HG03025 (cell line): ENCODE data around the gene PPFIA1.
"Not testable (repeated sequence)": the region's sequence is repeated elsewhere in the genome, so short reads cannot be mapped to it uniquely, and the experiment has no call there.

ENCODE experiments used
- ATAC-seq: cut with Tn5 transposase; IDR thresholded peaks from one replicate; pipeline ENCODE4 v1.9.1; 2021; ENCODE audit warnings: mild to moderate bottlenecking, moderate library complexity; ENCODE audit not compliant: unreplicated experiment, low FRiP score

PPFIA1 gene

DNA sequence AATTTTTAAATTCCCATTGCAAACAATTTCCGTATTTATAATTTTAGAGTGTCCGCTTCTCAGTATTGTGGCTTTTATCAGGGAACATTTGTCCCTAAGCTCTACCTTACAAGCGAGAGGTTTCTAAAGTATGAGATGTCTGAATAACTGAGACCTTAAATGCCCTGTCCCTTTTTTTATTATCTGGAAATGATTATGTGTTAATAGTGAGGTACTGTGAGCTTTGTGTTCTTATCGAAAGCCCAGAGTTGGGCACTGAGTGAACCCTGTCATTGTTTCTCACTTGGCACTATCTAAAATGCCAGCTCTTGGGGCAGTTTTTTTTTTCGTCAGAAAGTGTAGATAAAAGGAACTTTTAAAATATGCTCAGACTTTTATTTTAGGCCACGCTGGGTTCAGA is 137.3 kb downstream of the PPFIA1 start:
- no peak for ATAC-seq

DNA sequence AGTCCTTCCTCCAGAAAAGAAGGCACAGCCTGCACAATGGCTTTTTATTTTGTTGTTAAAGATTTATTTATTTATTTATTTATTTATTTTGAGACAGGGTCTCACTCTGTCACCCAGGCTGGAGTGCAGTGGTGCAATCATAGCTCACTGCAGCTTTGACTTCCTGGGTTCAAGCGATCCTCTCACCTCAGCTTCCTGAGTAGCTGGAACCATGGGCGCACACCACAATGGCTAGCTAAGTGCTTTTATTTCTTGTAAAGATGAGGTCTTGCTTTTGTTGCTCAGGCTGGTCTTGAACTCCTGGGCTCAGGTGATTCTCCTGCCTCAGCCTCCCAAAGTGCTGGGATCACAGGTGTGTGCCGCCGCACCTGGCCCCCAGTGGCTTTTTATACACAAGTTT is 137.8 kb downstream of the PPFIA1 start:
- ATAC-seq = not testable (repeated sequence)

DNA sequence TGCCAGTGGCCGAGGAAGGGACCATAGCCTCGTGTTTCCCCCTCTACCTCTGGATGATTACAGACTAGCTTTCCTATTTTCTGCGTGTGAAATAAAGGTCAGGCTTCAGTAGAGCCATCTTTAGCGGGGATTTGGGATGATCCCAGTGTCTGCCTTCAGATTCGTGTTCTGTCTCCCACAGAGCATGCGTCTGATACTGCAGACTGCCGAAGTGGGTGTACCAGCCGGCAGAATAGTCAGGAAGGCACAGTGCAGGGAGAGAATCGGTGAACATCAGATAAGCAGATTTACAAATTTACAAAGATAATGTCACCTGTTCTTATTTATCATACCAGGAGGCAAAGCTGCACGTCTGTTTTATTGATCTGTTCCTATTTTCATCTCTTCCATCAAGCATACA is 138.9 kb downstream of the PPFIA1 start:
- ATAC-seq = no peak

DNA sequence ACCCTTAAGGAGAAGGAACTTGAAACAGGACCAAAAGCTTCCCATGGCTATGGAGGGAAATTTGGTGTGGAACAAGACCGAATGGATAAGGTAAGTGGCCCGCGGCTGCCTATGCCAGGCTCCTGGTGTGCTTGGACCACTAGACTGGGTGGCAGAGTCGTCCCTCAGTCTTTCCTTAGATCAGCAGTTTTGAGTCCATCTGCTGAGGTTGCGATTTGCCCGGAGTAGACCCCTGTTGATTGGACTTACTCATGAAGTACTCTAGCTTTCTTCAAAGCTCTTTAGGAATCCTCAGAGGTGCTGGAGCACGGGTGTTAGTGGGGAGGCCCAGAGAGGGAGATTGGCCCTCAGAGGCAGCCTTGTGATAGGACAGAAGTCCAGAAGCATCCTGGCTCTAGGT is 139.4 kb downstream of the PPFIA1 start:
- ATAC-seq = no peak

DNA sequence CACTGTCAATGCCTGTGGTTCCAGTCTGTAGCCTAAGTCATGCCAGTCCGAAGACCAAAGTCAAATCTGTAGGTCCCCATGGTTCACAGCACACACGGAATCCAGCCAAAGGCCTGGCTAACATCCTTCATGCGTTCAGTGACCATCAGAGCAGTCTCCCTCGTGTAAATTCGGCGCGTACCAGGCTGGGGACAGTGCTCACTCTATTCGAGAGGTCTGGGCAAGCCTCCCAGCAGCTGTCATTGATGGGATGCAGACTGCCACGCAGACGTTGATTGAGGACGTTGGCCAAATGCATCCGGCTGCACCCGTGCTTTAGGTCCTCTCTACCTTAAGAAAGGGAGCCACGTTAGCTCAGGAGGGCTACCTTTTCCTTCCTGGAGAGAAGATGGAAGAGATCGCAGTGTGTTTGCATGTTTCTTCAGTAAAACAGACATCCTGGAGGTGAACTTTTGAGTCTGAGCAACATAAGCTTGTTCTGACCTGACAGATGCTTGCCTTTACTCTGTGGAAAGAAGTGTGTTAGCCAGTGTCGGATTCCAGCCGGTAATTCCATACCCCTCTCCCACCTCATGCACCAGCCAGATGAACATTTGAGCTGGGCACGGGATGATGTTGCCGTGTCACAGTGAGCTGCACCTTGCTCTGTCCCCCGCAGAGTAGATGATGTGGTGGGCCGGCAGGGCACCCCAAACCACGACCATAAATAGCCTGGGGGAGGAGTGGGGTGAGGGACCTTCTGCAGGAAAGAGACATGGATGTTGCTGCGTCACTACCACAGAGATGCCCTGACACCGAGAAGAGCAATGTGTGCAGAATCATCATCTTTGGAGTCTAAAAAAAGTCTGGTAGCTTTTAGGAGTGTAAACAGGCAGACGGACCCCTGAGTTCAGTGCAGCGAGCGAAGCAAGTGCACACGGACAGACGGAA is 140.1 kb downstream of the PPFIA1 start:
- ATAC-seq = no peak

DNA sequence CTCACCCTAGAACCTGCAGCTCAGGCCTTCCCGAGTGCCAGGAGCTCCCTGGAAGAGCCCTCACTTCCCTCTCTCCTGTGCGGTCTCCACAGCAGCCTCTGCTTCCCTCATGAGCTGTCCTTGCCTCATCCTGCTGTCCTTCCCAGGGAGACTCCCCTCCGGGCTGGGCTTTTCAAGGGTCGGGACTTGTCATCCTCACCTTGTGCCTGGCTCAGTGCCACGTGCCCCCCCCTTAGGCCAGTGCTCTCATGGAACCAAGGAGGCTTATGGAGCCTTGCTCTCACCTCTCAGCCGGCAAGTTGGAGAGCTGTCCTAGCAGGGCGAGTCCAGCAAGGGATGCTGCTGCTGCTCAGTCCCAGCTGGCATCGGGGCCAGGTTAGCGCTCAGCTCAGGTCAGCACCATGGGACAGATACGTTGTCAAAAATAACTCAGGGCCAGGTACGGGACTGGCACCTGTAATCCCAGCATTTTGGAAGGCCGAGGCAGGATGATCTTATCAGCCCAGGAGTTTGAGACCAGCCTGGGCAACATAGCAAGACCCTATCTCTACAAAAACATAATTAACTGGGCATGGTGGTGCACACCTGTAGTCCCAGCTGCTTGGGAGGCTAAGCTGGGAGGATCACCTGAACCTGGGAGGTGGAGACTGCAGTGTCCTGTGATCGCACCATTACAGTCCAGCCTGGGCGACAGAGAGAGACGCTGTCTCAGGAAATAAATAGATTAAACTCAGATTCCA is 141.4 kb downstream of the PPFIA1 start:
- no peak for ATAC-seq

DNA sequence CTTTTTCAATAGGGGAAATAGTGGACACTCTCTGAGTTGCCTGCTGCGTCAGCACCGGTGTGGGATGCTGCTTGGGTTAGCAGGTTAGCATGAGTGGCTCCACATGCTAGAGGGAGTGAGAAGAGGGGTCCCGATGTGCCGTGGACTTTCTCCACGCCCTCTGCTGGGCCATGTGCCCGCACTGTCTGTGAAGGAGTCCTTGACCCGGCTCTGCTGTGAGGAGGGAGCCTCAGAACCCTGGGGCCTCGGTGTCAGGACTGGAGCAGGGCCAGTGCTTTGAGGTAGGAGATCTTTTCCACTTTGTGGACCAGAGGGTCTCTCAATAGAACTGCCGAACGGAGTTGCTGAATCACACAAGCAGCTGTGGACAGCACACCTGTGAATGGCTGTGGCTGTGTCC is 142.7 kb downstream of the PPFIA1 start:
- ATAC-seq = no peak

DNA sequence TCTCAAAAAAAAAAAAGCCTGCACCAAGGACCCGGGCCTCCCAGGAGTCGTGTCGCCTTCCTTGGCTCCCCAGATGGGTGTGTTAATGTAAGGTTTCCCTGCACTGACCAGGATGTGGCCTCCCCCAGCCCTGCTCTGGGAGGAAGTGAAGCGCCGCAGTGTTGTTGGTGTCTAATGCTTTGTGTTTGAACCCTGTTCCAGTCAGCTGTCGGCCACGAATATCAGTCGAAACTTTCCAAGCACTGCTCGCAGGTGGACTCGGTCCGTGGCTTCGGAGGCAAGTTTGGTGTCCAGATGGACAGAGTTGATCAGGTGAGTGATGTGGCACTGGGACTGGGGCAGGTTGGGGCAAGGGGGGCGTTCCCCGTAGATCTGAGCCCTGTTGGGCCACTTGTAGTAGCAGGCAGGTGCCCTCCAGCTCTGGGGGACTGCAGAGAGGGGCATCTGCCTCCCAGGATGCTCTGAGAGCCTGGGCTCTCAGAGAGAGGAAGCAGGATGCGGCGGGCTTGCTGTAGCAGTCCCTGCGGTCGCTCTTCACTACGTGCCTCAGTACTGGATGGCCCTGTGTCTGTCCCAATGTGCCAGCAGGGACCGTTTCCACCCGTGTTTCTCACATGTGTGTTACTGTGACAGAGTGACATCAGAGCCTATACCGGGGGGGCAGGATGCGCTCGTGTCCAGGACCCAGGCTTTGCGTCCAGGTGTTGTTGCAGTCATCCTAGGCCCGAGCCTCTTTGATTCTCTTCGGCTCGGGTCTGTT is 144.0 kb downstream of the PPFIA1 start:
- ATAC-seq = no peak

DNA sequence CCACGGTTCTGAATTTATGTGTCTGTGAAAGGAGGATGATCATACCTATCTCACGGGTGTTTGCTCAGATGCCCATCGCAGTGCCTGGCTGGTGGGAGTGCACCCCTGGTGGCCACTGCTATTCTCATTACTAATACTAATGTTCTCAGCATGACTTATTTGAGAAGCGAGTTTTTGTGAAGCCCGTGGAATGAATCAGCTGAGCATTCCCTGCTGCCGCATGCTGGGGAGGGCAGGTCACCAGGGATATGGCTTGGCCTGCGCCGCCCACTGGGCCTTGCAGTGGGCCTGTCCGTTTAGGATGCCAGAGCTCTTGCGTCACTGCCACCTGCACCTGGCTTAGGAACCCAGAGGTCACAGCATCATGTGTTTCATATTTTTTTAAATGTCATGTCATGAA is 144.7 kb downstream of the PPFIA1 start:
- ATAC-seq = no peak

DNA sequence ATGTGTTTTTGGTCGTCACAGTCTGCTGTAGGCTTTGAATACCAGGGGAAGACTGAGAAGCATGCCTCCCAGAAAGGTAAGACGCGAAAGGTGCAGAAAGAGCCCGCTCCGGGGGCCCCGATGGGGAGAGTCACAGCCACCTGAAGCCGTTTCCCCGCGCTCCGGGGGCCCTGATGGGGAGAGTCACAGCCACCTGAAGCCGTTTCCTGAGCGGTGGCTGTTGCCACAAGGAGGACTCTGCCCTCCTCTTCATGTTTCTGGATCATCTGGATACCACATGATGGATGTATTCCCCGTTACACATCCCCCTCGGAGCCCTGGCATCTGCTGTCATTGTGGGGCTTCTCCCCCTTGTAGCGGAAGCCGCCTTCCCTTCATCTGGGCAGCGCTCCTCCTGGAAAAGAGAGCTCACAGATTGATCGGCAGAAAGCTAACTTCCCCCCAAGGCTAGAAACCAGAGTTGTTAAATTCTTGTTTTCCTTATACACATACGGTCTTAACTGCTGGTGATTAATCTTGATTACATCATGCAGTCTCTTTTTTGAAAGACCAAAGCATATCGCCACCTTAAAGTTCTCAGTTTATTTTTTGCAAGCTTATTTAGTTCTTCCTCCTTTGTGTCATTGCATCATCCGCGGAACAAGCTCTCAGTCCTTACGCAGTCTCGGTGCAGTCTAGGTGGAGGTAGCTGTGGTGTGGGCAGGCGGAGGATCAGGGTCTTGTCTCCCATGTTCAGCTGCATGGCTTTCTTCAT is 145.3 kb downstream of the PPFIA1 start:
- ATAC-seq = no peak

DNA sequence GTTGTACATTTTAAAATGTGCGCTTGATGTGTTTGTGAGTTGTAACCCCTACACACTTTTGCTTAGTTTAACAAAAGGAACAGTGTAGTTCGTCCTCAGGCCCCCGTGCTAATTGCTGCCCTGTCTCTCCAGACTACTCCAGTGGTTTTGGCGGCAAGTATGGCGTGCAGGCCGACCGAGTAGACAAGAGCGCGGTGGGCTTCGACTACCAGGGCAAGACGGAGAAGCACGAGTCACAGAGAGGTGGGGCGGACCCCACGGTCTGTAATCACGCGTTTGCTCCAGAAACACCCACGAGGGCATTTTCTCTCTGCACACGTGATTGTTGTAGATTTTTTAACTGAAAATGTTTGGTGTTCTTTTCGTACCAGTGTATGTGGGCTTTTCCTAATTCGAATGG is 146.4 kb downstream of the PPFIA1 start:
- ATAC-seq = no peak

DNA sequence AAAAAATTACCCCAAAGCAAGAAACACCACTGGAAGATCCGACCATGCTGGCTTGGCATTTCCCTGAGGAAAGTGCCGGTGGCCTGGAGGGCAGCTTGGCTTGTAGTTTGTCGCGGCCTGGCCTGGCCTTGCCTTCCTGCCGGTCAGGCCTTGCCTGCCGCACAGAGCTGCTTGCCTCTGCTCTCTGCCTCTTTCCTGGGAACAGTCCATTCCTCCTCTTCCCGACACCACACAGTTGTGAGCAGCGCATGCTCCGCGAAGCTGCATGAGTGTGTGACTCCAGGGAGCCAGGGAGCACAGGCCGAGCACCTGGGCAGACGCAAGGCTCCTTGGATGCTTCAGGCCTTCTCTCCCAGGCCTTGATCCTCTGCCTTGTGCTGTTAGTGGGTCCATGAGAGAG is 147.6 kb downstream of the PPFIA1 start:
- ATAC-seq = no peak

DNA sequence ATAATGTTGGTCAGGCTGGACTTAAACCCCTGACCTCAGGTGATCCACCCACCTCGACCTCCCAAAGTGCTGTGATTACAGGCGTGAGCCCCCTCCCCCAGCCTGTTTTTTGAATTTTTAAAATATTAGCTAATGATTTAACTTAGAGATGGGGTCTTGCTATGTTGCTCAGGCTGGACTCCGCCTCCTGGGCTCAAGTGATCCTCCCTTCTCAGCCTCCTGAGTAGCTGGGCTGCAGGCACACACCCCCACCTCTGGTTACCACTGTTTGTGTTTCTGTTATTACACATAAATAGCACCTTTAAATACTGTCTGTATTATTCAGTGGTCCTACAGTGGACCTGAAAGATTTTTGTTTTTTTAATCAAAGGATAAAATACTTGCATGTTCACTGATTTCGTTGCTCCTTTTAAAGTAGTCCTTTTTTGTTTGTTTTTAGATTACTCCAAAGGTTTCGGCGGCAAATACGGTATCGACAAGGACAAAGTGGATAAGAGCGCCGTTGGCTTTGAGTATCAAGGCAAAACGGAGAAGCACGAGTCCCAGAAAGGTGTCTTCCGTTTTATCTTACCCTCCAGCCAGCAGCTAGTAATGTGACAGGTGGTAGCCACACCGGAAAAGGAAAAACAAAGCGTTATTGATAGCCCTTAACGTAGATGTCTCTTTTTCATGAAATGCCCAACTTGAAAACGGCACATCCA is 149.0 kb downstream of the PPFIA1 start:
- ATAC-seq = no peak

DNA sequence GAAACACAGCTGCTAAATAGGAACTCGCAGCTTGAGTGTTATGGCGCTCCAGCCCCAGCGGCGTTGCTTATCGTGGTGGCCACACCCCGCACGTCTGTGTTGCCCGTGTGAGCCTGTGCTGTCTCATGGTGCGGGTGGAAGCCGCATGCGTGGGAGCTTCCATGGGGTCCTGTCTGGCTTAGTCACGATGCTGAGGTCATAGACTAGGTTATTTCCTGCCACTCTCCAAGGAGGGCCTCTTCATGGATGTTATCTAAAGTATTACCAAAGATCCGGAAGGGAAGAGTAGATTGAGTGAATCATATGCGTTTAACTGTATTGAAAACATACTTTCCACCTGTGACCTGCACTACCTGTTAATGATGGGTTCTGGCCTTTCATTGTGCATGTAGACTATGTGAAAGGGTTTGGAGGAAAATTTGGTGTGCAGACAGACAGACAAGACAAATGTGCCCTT is 149.5 kb downstream of the PPFIA1 start:
- ATAC-seq = no peak

DNA sequence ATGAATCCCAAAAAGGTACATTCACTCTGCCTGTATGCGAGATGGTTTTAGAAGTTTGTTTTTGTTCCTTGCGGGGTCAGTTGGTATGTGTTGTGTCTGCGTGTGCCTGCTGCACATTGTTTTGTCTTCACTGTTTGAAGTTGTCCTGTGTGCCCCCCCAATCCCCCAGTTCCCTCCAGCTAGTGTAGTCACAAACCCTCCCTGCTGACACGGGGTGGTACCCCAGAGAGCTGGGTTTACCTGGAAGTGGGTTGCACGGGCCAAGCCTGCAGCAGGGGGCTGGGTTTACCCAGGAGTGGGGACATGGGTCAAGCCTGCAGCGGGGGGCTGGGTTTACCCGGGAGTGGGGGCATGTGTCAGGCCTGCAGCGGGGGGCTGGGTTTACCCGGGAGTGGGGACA is 150.0 kb downstream of the PPFIA1 start:
- no peak for ATAC-seq

DNA sequence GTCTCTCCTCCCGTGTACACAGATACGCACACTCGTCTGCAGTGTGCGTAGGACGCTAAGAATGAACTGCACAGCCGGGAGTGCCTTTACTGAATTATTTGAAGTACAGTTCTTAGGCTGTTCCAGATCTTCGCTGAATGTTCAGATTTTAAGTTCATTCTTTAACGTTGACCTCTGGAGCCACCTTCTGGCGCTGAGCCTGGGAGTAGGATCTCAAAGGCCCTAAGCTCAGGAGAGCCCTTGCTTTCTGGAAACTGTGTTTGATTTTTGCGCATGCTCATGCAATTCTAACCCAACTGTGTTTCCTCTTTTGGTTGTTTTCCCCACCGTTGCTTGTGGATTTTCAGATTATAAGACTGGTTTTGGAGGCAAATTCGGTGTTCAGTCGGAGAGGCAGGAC is 150.6 kb downstream of the PPFIA1 start:
- ATAC-seq = no peak

DNA sequence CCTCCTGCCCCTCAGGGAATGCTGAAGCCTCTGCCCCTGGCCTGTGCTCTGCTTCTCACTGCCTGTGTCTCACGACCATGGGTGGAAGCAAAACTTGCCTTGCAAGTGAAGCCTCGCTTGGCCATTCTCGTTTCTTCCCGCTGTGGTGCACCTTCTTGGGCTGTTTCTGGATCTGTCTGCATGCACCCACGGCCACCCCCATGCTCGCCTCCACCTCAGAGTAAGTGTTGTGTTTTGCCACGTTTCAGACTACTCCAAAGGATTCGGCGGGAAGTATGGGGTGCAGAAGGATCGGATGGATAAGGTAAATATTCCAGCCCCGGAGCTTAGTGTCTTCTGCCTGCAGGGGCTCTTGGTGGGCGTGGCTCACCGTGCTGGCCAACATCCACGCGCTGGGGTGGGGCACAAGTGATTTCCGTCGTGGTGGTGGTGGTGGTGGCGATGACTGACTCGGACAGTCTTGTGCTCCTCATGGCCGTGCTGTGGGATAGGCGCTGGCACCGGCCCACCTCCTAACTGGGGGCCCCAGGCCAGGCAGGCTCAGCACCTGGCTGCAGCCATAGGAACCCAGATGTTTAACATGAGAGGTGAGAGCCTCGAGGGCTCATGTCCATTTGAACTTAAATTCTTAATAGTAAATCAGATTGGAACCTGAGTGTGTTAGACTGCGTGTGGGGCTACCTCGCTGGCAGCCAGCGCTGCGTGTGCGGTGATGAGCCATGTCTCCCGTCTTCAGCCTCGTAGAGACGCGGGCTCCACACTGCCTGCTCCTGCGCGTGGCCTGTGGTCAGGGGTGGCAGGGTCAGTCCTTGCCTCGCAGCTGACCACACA is 152.4 kb downstream of the PPFIA1 start:
- ATAC-seq = no peak

DNA sequence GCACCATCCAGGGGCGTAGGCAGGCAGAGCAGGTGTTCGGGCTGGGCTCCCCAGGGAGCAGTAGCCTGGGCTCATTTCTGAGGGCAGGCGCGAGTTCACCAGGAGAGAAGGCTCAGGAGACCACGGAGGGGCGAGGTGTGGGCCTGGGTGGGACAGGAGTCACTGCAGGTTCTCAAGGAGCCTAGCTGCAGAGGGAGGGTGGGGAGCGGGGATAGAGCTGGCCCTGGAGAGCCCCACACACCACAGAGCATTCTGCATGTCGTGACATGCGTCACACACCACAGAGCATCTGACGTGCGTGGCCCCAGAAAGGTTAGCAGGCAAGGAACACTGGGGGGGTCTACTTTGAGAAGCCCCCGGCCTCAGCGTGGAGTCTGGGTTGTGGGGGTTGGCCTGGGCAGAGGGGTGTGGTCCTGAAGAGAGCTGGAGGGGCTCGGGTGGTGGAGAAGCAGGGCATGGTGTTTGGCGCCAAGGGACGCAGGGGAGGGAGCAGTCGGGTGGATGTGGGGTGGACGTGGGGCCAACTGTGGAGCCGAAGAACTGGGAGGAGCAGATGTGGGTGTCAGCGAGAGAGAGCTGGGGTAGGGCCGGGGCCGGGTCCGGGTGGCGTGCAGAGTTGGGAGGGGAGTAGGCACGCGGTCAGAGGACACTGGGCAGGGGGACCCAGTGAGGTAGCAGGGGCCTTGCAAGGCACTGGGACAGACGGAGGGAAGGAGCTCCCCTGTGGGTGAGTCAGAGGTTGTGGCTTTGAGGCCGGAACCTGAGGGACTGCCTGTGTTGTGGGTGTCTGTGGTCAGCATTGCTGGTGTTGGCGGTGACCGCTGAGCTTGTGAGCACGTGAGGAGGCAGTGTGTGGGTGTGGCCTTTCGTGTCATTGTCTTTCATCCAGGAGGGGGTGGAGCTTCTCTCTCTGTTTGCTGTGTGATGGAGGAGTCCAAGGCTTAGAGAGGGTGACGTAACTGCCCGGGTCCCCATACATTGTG is 153.3 kb downstream of the PPFIA1 start:
- ATAC-seq = no peak
